Right cardiac atrium (tissue), 5 donors: ENCODE data around the gene MST1R. TPM values are rescaled to one million over a fixed set of nuclear protein-coding genes. Genes with fewer than 3 reads are reported as not detected.
A peak's percentile ranks its signal among the peaks of the same experiment; 100 is the strongest.
"Not testable (repeated sequence)": the region's sequence is repeated elsewhere in the genome, so short reads cannot be mapped to it uniquely, and the experiment has no call there.

Source experiments
- ATAC-seq, 2 donors: fragments of 200-7000 bp; cut with Tn5 transposase; one replicate each; pipeline versions ENCODE4 v1.8.0 to v1.9.1; 2020; ENCODE audit warnings: moderate library complexity in 2 of 2, mild to moderate bottlenecking in 1 of 2
- DNase-seq, 3 donors: peaks; one replicate each; pipeline ENCODE4 v3.0.0-alpha.2; 2020
- H3K27ac ChIP-seq: one replicate; pipeline ENCODE4 v1.5.1; 2013; ENCODE audit warnings: mild to moderate bottlenecking, low read length, control low read depth, moderate library complexity
- H3K27me3 ChIP-seq: one replicate; pipeline ENCODE4 v1.6.1; 2013; ENCODE audit not compliant: control insufficient read depth, insufficient read depth
- H3K4me1 ChIP-seq: one replicate; pipeline ENCODE4 v1.6.1; 2013; ENCODE audit warnings: low read length; ENCODE audit not compliant: control insufficient read depth, insufficient read depth
- H3K4me3 ChIP-seq: one replicate; pipeline ENCODE4 v1.5.1; 2013; ENCODE audit warnings: low read length, control low read depth
- H3K9me3 ChIP-seq: one replicate; pipeline ENCODE4 v1.6.1; 2013; ENCODE audit warnings: low read length; ENCODE audit not compliant: control insufficient read depth
- WGBS: extraction: QIAGEN DNeasy Blood & Tissue Kit; methylation state at CpG from one replicate; pipeline ENCODE4 v1.1.7; 2013; 5-methylcytosine and 5-hydroxymethylcytosine counted together
- intact Hi-C, 4 donors: fragments of 100-400 bp; cut with DNase I; formaldehyde crosslinking; loops; one replicate each; pipeline versions ENCODE4 v1.11.0 to v1.14.0; 2022 to 2023
- long read RNA-seq, 4 donors: library from polyadenylated mRNA; unstranded; transcript quantifications; one replicate each; pipeline ENCODE4 v2.0.0, GENCODE V29; 2020 to 2021
- polyA plus RNA-seq: library from polyadenylated mRNA; stranded (reverse); fragments of 200-250 nt; gene quantifications from one replicate; pipeline ENCODE4 v1.2.3, GENCODE V29; 2013
- total RNA-seq, 4 donors: library from RNA; stranded (reverse); fragmentation: NEBNext Ultra II Directional; extraction: Animal tissue kit (Norgen Biotek cat#: 25700); gene quantifications; one replicate each; pipeline ENCODE4 v1.2.1, GENCODE V29; 2021
- donor health status: healthy with polysubstance abuse.
- donor health status: DM: no; HTN: yes; CAD: no.
- donor health status: DM: no; HTN: no; CAD: no.
- donor health status: DM: no; HTN: yes; CAD: no; lungs with severe emphysema.
- donor health status: DM: yes; HTN: yes; CAD: no.

Gene MST1R
- total RNA-seq, result 1 to 10 TPM in 3 of 4 donors, under 1 TPM in 1; 0.94 to 2.7 (median 2.1) TPM
- 1.9 TPM for polyA plus RNA-seq
- long read RNA-seq, donor 1, full-length matches to known transcripts, result 2 of 5 reads
- long read RNA-seq, donor 1, partial matches to known transcripts, result 0 of 5 reads
- long read RNA-seq, donor 1, other reads (novel, unspliced or antisense), result 3 of 5 reads
- long read RNA-seq, donor 2, partial matches to known transcripts, result 0 of 1 reads
- long read RNA-seq, donor 2, other reads (novel, unspliced or antisense), result 1 of 1 reads
- long read RNA-seq, donor 3, full-length matches to known transcripts, result 1 of 3 reads
- long read RNA-seq, donor 3, partial matches to known transcripts, result 1 of 3 reads
- long read RNA-seq, donor 3, other reads (novel, unspliced or antisense), result 1 of 3 reads
- long read RNA-seq, donor 4, full-length matches to known transcripts, result 1 of 3 reads
- long read RNA-seq, donor 4, partial matches to known transcripts, result 0 of 3 reads
- long read RNA-seq, donor 4, other reads (novel, unspliced or antisense), result 2 of 3 reads

- Histone ChIP-seq H3K4me3 (peak within 1 kb of the TSS; percentile 26), H3K4me1 (no peaks in the 10 kb centered on the region), H3K9me3 (no peaks in the 10 kb centered on the region), H3K27me3 (no peaks in the 10 kb centered on the region), H3K27ac (no peak within 1 kb of the TSS)
- intact Hi-C loops, result loop anchor here in 2 of 4 donors (5.0 to 10.0 kb wide), 2 partner anchors 99 to 101 kb away; partner anchors contain the start of gene INKA1 (in 2 of the 2)
- ATAC-seq (peak; percentile 85 to 87), DNase-seq (peak; percentile 76 to 91 (median 90))
- WGBS, result 32% methylated on average over 65 of the region's 65 CpGs
These were observed at the start of gene MST1R for GRCh38 chr3:49903451-49904424. MST1R (minus strand) TSS chr3:49903873; CDS start chr3:49903609, 264 bp downstream.

- Histone ChIP-seq H3K9me3 (no peaks in the 10 kb centered on the region), H3K4me3 (no peak overlapping the region), H3K4me1 (peaks cover 2% of the 10 kb centered on the region), H3K27ac (no peak overlapping the region), H3K27me3 (no peaks in the 10 kb centered on the region)
- ATAC-seq, result no peak
- intact Hi-C loops, result no loop called here
- 97% methylated on average over 6 of the region's 6 CpGs for WGBS
- DNase-seq, result no peak
These were observed 49.3 kb upstream of the MST1R start for GRCh38 chr3:49952924-49953323.

- no peak overlapping the region for H3K27ac ChIP-seq
- 72% methylated on average over 2 of the region's 2 CpGs for WGBS
- no peak for DNase-seq
- intact Hi-C loops, result no loop called here
- no peak overlapping the region for H3K4me3 ChIP-seq
- H3K9me3 ChIP-seq, result no peaks in the 10 kb centered on the region
- H3K4me1 ChIP-seq, result peaks cover 2% of the 10 kb centered on the region
- H3K27me3 ChIP-seq, result no peaks in the 10 kb centered on the region
- no peak for ATAC-seq
These were observed 39.0 kb upstream of the MST1R start for GRCh38 chr3:49942651-49943050.

- intact Hi-C loops, result no loop called here
- ATAC-seq, result no peak
- Histone ChIP-seq H3K27ac (peak overlapping the region; percentile 89), H3K27me3 (no peaks in the 10 kb centered on the region), H3K9me3 (no peaks in the 10 kb centered on the region), H3K4me1 (peaks cover 2% of the 10 kb centered on the region), H3K4me3 (peak overlapping the region; percentile 84)
- no peak for DNase-seq
- WGBS, result 7% methylated on average over 23 of the region's 23 CpGs
These were observed 37.1 kb upstream of the MST1R start for GRCh38 chr3:49940667-49941249.

- ATAC-seq, result peak; percentile 99
- under 1% methylated on average over 74 of the region's 74 CpGs for WGBS
- intact Hi-C loops, result no loop called here
- H3K27ac ChIP-seq, result peak within 1 kb of the TSS; percentile 89
- H3K4me3 ChIP-seq, result peak within 1 kb of the TSS; percentile 84
- peak; percentile 98 to 99 (median 99) for DNase-seq
- no peaks in the 10 kb centered on the region for H3K27me3 ChIP-seq
- peaks cover 2% of the 10 kb centered on the region for H3K4me1 ChIP-seq
- no peaks in the 10 kb centered on the region for H3K9me3 ChIP-seq
These were observed 36.4 kb upstream of the MST1R start, which contains the start of gene RBM6 for GRCh38 chr3:49939858-49940666. RBM6 (plus strand) TSS chr3:49940150; CDS start chr3:49962642, 22,492 bp downstream.

GRCh38 chr3:49937090-49937489 lies 33.4 kb upstream of the MST1R start:
- Histone ChIP-seq H3K4me3 (no peak overlapping the region), H3K27ac (no peak overlapping the region), H3K9me3 (no peaks in the 10 kb centered on the region), H3K27me3 (no peaks in the 10 kb centered on the region), H3K4me1 (peaks cover 2% of the 10 kb centered on the region)
- 70% methylated on average over 3 of the region's 3 CpGs for WGBS
- intact Hi-C loops, result no loop called here
- DNase-seq (no peak), ATAC-seq (no peak)

- intact Hi-C loops, ATAC-seq, DNase-seq, H3K4me1 ChIP-seq, H3K9me3 ChIP-seq, H3K27me3 ChIP-seq, H3K27ac ChIP-seq, H3K4me3 ChIP-seq: not testable (repeated sequence)
- WGBS, result 93% methylated on average over 15 of the region's 15 CpGs
These were observed 28.6 kb upstream of the MST1R start for GRCh38 chr3:49932281-49932680.

GRCh38 chr3:49930922-49931321 lies 27.2 kb upstream of the MST1R start:
- Histone ChIP-seq H3K4me1 (peaks cover 6% of the 10 kb centered on the region), H3K4me3 (no peak overlapping the region), H3K27ac (peak overlapping the region; percentile 74), H3K27me3 (no peaks in the 10 kb centered on the region), H3K9me3 (no peaks in the 10 kb centered on the region)
- ATAC-seq, result no peak
- no peak for DNase-seq
- WGBS, result 74% methylated on average over 1 of the region's 1 CpG
- intact Hi-C loops, result no loop called here

GRCh38 chr3:49930168-49930690 lies 26.6 kb upstream of the MST1R start:
- Histone ChIP-seq H3K27me3 (no peaks in the 10 kb centered on the region), H3K9me3 (no peaks in the 10 kb centered on the region), H3K4me1 (peaks cover 6% of the 10 kb centered on the region), H3K27ac (peak overlapping the region; percentile 98), H3K4me3 (peak overlapping the region; percentile 62)
- ATAC-seq, result peak; percentile 1 to 6
- WGBS, result 33% methylated on average over 16 of the region's 16 CpGs
- intact Hi-C loops, result no loop called here
- no peak for DNase-seq
